ENCODE measurements around the gene ZNF217. TPM values are rescaled to one million over a fixed set of nuclear protein-coding genes. Genes with fewer than 3 reads are reported as not detected.

The ZNF217 gene
- total and polyA plus RNA-seq, 9 of the 15 experiments (the other 6 are each of a cell fraction or from before 2014, with no cell fraction given), result 3.0 to 41.8 (median 16.8) TPM

- TF ChIP-seq ZHX1 (conservative IDR thresholded peaks at IDR 0.05; ENCODE audit: low read length) (no peak), FIP1L1 (IDR thresholded peaks at IDR 0.05; ENCODE audit: low read depth, low read length, poor library complexity, severe bottlenecking) (no peak), MTA1 (IDR thresholded peaks at IDR 0.05; ENCODE audit: borderline replicate concordance) (peak; percentile 59; the same call in 1 of the 2 replicates), MTA3 (IDR thresholded peaks at IDR 0.05; ENCODE audit: borderline replicate concordance) (peak; percentile 87), MCM2 (IDR thresholded peaks at IDR 0.05; ENCODE audit: low read depth) (no peak), EWSR1 (IDR thresholded peaks at IDR 0.05; ENCODE audit: borderline replicate concordance, low read depth, partially characterized antibody) (peak; percentile 53), ZNF77 (CRISPR knock-in tag; IDR thresholded peaks at IDR 0.05) (no peak), GTF2B (IDR thresholded peaks at IDR 0.05; ENCODE audit: extremely low read depth, insufficient read length) (no peak), SPI1 (IDR thresholded peaks at IDR 0.05; ENCODE audit: borderline replicate concordance, low read depth, low read length) (0 out of 2 replicates have a peak, but pooled peaks have one; percentile 8), TFAM (CRISPR knock-in tag; conservative IDR thresholded peaks at IDR 0.05) (no peak), CEBPB (tag; IDR thresholded peaks at IDR 0.05) (no peak)
- TF ChIP-seq, protein P1, sequence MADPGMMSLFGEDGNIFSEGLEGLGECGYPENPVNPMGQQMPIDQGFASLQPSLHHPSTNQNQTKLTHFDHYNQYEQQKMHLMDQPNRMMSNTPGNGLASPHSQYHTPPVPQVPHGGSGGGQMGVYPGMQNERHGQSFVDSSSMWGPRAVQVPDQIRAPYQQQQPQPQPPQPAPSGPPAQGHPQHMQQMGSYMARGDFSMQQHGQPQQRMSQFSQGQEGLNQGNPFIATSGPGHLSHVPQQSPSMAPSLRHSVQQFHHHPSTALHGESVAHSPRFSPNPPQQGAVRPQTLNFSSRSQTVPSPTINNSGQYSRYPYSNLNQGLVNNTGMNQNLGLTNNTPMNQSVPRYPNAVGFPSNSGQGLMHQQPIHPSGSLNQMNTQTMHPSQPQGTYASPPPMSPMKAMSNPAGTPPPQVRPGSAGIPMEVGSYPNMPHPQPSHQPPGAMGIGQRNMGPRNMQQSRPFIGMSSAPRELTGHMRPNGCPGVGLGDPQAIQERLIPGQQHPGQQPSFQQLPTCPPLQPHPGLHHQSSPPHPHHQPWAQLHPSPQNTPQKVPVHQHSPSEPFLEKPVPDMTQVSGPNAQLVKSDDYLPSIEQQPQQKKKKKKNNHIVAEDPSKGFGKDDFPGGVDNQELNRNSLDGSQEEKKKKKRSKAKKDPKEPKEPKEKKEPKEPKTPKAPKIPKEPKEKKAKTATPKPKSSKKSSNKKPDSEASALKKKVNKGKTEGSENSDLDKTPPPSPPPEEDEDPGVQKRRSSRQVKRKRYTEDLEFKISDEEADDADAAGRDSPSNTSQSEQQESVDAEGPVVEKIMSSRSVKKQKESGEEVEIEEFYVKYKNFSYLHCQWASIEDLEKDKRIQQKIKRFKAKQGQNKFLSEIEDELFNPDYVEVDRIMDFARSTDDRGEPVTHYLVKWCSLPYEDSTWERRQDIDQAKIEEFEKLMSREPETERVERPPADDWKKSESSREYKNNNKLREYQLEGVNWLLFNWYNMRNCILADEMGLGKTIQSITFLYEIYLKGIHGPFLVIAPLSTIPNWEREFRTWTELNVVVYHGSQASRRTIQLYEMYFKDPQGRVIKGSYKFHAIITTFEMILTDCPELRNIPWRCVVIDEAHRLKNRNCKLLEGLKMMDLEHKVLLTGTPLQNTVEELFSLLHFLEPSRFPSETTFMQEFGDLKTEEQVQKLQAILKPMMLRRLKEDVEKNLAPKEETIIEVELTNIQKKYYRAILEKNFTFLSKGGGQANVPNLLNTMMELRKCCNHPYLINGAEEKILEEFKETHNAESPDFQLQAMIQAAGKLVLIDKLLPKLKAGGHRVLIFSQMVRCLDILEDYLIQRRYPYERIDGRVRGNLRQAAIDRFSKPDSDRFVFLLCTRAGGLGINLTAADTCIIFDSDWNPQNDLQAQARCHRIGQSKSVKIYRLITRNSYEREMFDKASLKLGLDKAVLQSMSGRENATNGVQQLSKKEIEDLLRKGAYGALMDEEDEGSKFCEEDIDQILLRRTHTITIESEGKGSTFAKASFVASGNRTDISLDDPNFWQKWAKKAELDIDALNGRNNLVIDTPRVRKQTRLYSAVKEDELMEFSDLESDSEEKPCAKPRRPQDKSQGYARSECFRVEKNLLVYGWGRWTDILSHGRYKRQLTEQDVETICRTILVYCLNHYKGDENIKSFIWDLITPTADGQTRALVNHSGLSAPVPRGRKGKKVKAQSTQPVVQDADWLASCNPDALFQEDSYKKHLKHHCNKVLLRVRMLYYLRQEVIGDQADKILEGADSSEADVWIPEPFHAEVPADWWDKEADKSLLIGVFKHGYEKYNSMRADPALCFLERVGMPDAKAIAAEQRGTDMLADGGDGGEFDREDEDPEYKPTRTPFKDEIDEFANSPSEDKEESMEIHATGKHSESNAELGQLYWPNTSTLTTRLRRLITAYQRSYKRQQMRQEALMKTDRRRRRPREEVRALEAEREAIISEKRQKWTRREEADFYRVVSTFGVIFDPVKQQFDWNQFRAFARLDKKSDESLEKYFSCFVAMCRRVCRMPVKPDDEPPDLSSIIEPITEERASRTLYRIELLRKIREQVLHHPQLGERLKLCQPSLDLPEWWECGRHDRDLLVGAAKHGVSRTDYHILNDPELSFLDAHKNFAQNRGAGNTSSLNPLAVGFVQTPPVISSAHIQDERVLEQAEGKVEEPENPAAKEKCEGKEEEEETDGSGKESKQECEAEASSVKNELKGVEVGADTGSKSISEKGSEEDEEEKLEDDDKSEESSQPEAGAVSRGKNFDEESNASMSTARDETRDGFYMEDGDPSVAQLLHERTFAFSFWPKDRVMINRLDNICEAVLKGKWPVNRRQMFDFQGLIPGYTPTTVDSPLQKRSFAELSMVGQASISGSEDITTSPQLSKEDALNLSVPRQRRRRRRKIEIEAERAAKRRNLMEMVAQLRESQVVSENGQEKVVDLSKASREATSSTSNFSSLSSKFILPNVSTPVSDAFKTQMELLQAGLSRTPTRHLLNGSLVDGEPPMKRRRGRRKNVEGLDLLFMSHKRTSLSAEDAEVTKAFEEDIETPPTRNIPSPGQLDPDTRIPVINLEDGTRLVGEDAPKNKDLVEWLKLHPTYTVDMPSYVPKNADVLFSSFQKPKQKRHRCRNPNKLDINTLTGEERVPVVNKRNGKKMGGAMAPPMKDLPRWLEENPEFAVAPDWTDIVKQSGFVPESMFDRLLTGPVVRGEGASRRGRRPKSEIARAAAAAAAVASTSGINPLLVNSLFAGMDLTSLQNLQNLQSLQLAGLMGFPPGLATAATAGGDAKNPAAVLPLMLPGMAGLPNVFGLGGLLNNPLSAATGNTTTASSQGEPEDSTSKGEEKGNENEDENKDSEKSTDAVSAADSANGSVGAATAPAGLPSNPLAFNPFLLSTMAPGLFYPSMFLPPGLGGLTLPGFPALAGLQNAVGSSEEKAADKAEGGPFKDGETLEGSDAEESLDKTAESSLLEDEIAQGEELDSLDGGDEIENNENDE (IDR thresholded peaks at IDR 0.05; ENCODE audit: low read depth, low read length), result no peak
Observed at GRCh38 chr20:53608456-53609452, 15.1 kb upstream of the ZNF217 start (continued).
